ENCODE data around the gene FAM120A. TPM values are rescaled to one million over a fixed set of nuclear protein-coding genes. Genes with fewer than 3 reads are reported as not detected.

The FAM120A gene
- total RNA-seq, 1 experiment from 2014 or later: 98.2 TPM

GRCh38 chr9:93587284-93587650 lies 135.8 kb downstream of the FAM120A start:
- Mint-ChIP-seq H3K36me3 (ENCODE audit: insufficient read depth, unreplicated experiment) (peaks cover 6% of the 10 kb centered on the region), H3K4me3 (ENCODE audit: low read depth, unreplicated experiment) (no peak overlapping the region), H3K4me1 (ENCODE audit: low read depth, unreplicated experiment) (no peaks in the 10 kb centered on the region), H3K27ac (ENCODE audit: unreplicated experiment) (no peak overlapping the region), H3K27me3 (ENCODE audit: unreplicated experiment) (no peaks in the 10 kb centered on the region), H3K9me3 (ENCODE audit: low read depth, unreplicated experiment) (peaks cover 3% of the 10 kb centered on the region)
- intact Hi-C loops (cut with micrococcal nuclease; ENCODE audit: unreplicated experiment): no loop called here
- CTCF ChIA-PET: no interaction called here
- no TSS peak for BruUV-seq (replicated peaks)
- no peak for DNase-seq
- no peak for TF ChIP-seq CTCF (IDR thresholded peaks at IDR 0.05; ENCODE audit: unreplicated experiment)

- Mint-ChIP-seq H3K27me3 (ENCODE audit: unreplicated experiment) (no peaks in the 10 kb centered on the region), H3K4me3 (ENCODE audit: low read depth, unreplicated experiment) (no peak overlapping the region), H3K4me1 (ENCODE audit: low read depth, unreplicated experiment) (no peaks in the 10 kb centered on the region), H3K36me3 (ENCODE audit: insufficient read depth, unreplicated experiment) (peaks cover 6% of the 10 kb centered on the region), H3K9me3 (ENCODE audit: low read depth, unreplicated experiment) (peaks cover 3% of the 10 kb centered on the region), H3K27ac (ENCODE audit: unreplicated experiment) (no peak overlapping the region)
- no peak for TF ChIP-seq CTCF (IDR thresholded peaks at IDR 0.05; ENCODE audit: unreplicated experiment)
- intact Hi-C loops (cut with micrococcal nuclease; ENCODE audit: unreplicated experiment): no loop called here
- no peak for DNase-seq
- no TSS peak for BruUV-seq (replicated peaks)
- CTCF ChIA-PET: no interaction called here
These were observed 136.3 kb downstream of the FAM120A start for GRCh38 chr9:93587651-93588347.

GRCh38 chr9:93588641-93589609 lies 137.4 kb downstream of the FAM120A start:
- H3K4me1 Mint-ChIP-seq (ENCODE audit: low read depth, unreplicated experiment): no peaks in the 10 kb centered on the region
- no peak for DNase-seq
- intact Hi-C loops (cut with micrococcal nuclease; ENCODE audit: unreplicated experiment): no loop called here
- CTCF ChIA-PET: no interaction called here
- H3K27me3 Mint-ChIP-seq (ENCODE audit: unreplicated experiment): no peaks in the 10 kb centered on the region
- H3K27ac Mint-ChIP-seq (ENCODE audit: unreplicated experiment): no peak overlapping the region
- no peak for TF ChIP-seq CTCF (IDR thresholded peaks at IDR 0.05; ENCODE audit: unreplicated experiment)
- H3K36me3 Mint-ChIP-seq (ENCODE audit: insufficient read depth, unreplicated experiment): peaks cover 6% of the 10 kb centered on the region
- no TSS peak for BruUV-seq (replicated peaks)
- peaks cover 3% of the 10 kb centered on the region for H3K9me3 Mint-ChIP-seq (ENCODE audit: low read depth, unreplicated experiment)
- no peak overlapping the region for H3K4me3 Mint-ChIP-seq (ENCODE audit: low read depth, unreplicated experiment)

GRCh38 chr9:93589688-93590087 lies 138.2 kb downstream of the FAM120A start:
- no peak overlapping the region for H3K27ac Mint-ChIP-seq (ENCODE audit: unreplicated experiment)
- CTCF ChIA-PET: no interaction called here
- intact Hi-C loops (cut with micrococcal nuclease; ENCODE audit: unreplicated experiment): no loop called here
- DNase-seq: no peak
- H3K9me3 Mint-ChIP-seq (ENCODE audit: low read depth, unreplicated experiment): no peaks in the 10 kb centered on the region
- no peak for TF ChIP-seq CTCF (IDR thresholded peaks at IDR 0.05; ENCODE audit: unreplicated experiment)
- H3K4me3 Mint-ChIP-seq (ENCODE audit: low read depth, unreplicated experiment): no peak overlapping the region
- BruUV-seq (replicated peaks): no TSS peak
- H3K36me3 Mint-ChIP-seq (ENCODE audit: insufficient read depth, unreplicated experiment): peaks cover 6% of the 10 kb centered on the region
- H3K27me3 Mint-ChIP-seq (ENCODE audit: unreplicated experiment): no peaks in the 10 kb centered on the region
- H3K4me1 Mint-ChIP-seq (ENCODE audit: low read depth, unreplicated experiment): no peaks in the 10 kb centered on the region
